ENCODE measurements around the gene TCL1B. TPM values are rescaled to one million over a fixed set of nuclear protein-coding genes. Genes with fewer than 3 reads are reported as not detected.

The TCL1B gene, protein sequence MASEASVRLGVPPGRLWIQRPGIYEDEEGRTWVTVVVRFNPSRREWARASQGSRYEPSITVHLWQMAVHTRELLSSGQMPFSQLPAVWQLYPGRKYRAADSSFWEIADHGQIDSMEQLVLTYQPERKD
- 1 to 10 TPM; 3.7 to 5.6 TPM for total RNA-seq
- polyA plus RNA-seq (ENCODE audit: insufficient read depth, low read depth, low replicate concordance) = 5.1 TPM
- long read RNA-seq, donor 1, transcript TCL1B-201 (4 exons, 1,166 nt) = major isoform, 5 of 5 reads
- long read RNA-seq, donor 1, partial matches to known transcripts = 0 of 5 reads
- long read RNA-seq, donor 1, other reads (novel, unspliced or antisense) = 0 of 5 reads
- long read RNA-seq, donor 2, transcript TCL1B-201 (4 exons, 1,166 nt) = major isoform, 6 of 6 reads
- long read RNA-seq, donor 2, partial matches to known transcripts = 0 of 6 reads
- long read RNA-seq, donor 2, other reads (novel, unspliced or antisense) = 0 of 6 reads

GRCh38 chr14:95685978-95686922 lies at the start of gene TCL1B:
TSS of gene TCL1B (plus strand) at chr14:95686426. CDS start at chr14:95686468, 42 bp downstream.
- Histone ChIP-seq H3K4me1 (no peaks in the 10 kb centered on the region), H3K36me3 (ENCODE audit: low read depth, missing control alignments) (no peaks in the 10 kb centered on the region), H3K27me3 (no peaks in the 10 kb centered on the region), H3K4me3 (peak within 1 kb of the TSS in 1 of 2 donors; percentile 17), H3K9me3 (no peaks in the 10 kb centered on the region), H3K27ac (no peak within 1 kb of the TSS)
- WGBS, 2 donors = 58 to 72% methylated on average over 16 to 38 of the region's 38 CpGs
- peak; percentile 33 for DNase-seq
- intact Hi-C loops (cut with DNase I; ENCODE audit: low total_unique reads) = no loop called here
- TF ChIP-seq POLR2A (IDR thresholded peaks at IDR 0.05) (no peak), CTCF (IDR thresholded peaks at IDR 0.05) (no peak)

DNA sequence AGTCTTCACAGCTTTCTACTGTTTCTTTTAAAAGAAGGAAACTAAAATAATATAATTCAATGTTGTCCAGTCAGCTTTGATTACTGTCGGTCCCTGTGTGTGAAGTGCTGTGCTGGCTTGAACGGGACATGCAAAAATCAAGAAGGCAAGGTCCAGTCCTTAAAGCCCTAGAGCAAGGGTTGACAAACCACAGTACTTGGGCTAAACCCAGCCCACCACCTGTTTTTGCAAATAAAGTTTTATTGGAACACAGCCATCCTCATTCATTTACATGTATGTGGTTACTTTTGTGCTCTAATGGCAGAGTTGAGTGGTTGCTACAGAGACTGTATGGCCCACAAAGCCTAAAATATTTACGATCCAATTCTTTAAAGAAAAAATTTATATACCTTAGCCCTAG lies 41.2 kb upstream of the TCL1B start:
- no peak overlapping the region for H3K27ac ChIP-seq
- TF ChIP-seq CTCF (IDR thresholded peaks at IDR 0.05) (no peak), POLR2A (IDR thresholded peaks at IDR 0.05) (no peak)
- H3K36me3 ChIP-seq (ENCODE audit: low read depth, missing control alignments) = no peaks in the 10 kb centered on the region
- DNase-seq = no peak
- H3K27me3 ChIP-seq = no peaks in the 10 kb centered on the region
- H3K9me3 ChIP-seq = no peaks in the 10 kb centered on the region
- 80 to 84% methylated on average over 3 of the region's 3 CpGs for WGBS, 2 donors
- no peaks in the 10 kb centered on the region for H3K4me1 ChIP-seq
- intact Hi-C loops (cut with DNase I; ENCODE audit: low total_unique reads) = no loop called here
- H3K4me3 ChIP-seq = no peak overlapping the region

DNA sequence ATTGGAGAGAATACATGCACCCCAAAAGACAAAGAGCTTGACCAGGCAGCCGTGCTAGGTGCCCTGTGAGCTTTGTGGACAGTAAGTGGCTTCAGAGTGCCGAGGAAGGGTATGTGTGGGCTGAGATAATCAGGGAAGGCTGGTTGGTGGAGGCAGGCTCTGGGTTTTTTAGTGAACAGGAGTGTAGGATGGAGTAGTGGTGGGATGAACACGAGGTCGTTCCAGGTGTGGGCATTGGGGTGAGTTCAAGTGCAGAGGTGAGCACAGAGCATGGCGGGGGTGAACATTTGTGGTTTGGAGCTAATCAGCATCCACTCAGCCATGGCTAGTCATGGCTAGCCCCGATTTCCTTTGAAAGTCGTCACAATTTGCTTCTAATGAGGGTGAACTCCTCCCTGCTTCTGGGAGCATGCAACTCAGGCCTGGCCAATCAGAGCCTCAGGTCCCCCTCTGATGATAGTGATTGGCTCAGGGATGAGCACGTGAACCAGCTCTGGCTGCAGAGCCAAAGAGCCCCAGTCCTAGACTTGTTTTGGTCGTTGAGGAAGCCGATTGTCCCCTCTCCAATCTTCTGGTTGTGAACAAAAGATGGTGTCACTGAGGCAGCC lies 40.7 kb upstream of the TCL1B start:
- no peaks in the 10 kb centered on the region for H3K4me1 ChIP-seq
- intact Hi-C loops (cut with DNase I; ENCODE audit: low total_unique reads) = no loop called here
- WGBS, 2 donors = 58 to 73% methylated on average over 8 to 10 of the region's 10 CpGs

GRCh38 chr14:95647926-95648325 lies 38.3 kb upstream of the TCL1B start:
- 72 to 78% methylated on average over 3 of the region's 3 CpGs for WGBS, 2 donors

More for the DNA sequence above, 40.7 kb upstream of the TCL1B start:
- no peaks in the 10 kb centered on the region for H3K36me3 ChIP-seq (ENCODE audit: low read depth, missing control alignments)
- H3K4me3 ChIP-seq = peak overlapping the region in 1 of 2 donors; percentile 31
- peak; percentile 56 for DNase-seq
- TF ChIP-seq POLR2A (IDR thresholded peaks at IDR 0.05) (no peak), CTCF (IDR thresholded peaks at IDR 0.05) (no peak)
- H3K9me3 ChIP-seq = no peaks in the 10 kb centered on the region
- H3K27ac ChIP-seq = no peak overlapping the region
- H3K27me3 ChIP-seq = no peaks in the 10 kb centered on the region

More at GRCh38 chr14:95647926-95648325, 38.3 kb upstream of the TCL1B start:
- intact Hi-C loops (cut with DNase I; ENCODE audit: low total_unique reads) = no loop called here
- Histone ChIP-seq H3K36me3 (ENCODE audit: low read depth, missing control alignments) (no peaks in the 10 kb centered on the region), H3K4me1 (no peaks in the 10 kb centered on the region), H3K27me3 (no peaks in the 10 kb centered on the region), H3K27ac (no peak overlapping the region), H3K9me3 (no peaks in the 10 kb centered on the region), H3K4me3 (no peak overlapping the region)
- TF ChIP-seq CTCF (IDR thresholded peaks at IDR 0.05) (no peak), POLR2A (IDR thresholded peaks at IDR 0.05) (no peak)
- DNase-seq = no peak
